Omental fat pad (tissue), 4 donors: Measurements from ENCODE around the gene RBFOX1. TPM values are rescaled to one million over a fixed set of nuclear protein-coding genes. Genes with fewer than 3 reads are reported as not detected.

Experiments used
- ATAC-seq: fragments of 150-250 bp; one replicate; pipeline ENCODE4 v1.9.1; 2016; ENCODE audit warnings: mild to moderate bottlenecking, moderate library complexity; ENCODE audit not compliant: low FRiP score
- DNase-seq: peaks from one replicate; pipeline ENCODE4 v3.0.0-alpha.2; 2019; ENCODE audit warnings: low spot score
- total RNA-seq, 4 donors: library from RNA; depleted of rRNA; stranded (reverse); fragments of >200 nt; gene quantifications; one replicate each; pipeline ENCODE4 v1.1.0, GENCODE V29; 2016
- TF ChIP-seq, protein P1 (sequence below), 3 donors: fragments of 450-650 bp; IDR thresholded peaks; one replicate each; pipeline ENCODE4 v1.5.1; 2016 to 2017; ENCODE audit warnings: antibody characterized with exemption in 3 of 3, mild to moderate bottlenecking in 3 of 3, moderate library complexity in 2 of 3

Gene RBFOX1
- total RNA-seq, 4 donors from 2014 or later = 0.24 to 2.9 (median 1.1) TPM; not detected in 1

DNA sequence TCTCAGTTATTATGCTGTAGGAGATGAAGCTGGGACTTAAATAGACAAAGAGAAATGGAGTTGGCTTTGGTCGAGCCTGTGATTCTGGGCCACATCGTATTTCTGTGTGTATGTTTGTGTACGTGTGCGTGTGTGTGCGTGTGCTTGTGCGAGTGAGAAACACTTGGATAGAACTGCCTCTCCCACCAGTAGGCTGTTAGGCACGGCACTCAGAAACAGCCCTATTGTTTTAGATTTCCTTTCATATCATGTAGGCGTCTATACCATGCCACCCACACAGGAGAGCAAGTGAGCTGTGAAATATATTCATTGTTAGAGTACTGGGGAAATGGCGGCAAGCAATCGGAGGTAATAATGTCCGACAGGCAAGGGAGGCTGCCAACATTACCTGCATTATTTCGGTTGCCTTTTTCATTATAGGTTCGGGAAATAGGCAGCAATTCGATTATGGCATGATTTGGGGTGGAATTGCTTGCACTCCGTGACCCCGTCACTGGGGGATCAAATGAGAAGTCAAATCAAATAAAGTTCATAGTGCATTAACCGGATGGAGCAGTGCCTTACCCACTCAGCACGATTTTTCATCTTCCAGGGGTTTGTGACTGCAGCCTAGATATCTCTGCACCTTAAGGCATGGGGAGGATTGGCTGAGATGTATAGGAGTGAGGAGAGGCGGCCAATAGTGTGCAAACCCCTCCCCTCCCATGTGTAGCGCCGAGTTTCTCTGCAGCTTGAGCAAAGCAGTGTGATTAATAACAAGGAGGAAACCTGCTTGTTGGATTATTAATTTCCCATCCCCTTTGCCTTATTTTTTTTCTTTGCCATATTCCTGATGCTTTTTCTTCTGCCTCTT, 89.6 kb downstream of the RBFOX1 start:
- ATAC-seq (no peak), DNase-seq (no peak)
- TF ChIP-seq, protein P1, sequence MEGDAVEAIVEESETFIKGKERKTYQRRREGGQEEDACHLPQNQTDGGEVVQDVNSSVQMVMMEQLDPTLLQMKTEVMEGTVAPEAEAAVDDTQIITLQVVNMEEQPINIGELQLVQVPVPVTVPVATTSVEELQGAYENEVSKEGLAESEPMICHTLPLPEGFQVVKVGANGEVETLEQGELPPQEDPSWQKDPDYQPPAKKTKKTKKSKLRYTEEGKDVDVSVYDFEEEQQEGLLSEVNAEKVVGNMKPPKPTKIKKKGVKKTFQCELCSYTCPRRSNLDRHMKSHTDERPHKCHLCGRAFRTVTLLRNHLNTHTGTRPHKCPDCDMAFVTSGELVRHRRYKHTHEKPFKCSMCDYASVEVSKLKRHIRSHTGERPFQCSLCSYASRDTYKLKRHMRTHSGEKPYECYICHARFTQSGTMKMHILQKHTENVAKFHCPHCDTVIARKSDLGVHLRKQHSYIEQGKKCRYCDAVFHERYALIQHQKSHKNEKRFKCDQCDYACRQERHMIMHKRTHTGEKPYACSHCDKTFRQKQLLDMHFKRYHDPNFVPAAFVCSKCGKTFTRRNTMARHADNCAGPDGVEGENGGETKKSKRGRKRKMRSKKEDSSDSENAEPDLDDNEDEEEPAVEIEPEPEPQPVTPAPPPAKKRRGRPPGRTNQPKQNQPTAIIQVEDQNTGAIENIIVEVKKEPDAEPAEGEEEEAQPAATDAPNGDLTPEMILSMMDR (IDR thresholded peaks at IDR 0.05) = no peak

DNA sequence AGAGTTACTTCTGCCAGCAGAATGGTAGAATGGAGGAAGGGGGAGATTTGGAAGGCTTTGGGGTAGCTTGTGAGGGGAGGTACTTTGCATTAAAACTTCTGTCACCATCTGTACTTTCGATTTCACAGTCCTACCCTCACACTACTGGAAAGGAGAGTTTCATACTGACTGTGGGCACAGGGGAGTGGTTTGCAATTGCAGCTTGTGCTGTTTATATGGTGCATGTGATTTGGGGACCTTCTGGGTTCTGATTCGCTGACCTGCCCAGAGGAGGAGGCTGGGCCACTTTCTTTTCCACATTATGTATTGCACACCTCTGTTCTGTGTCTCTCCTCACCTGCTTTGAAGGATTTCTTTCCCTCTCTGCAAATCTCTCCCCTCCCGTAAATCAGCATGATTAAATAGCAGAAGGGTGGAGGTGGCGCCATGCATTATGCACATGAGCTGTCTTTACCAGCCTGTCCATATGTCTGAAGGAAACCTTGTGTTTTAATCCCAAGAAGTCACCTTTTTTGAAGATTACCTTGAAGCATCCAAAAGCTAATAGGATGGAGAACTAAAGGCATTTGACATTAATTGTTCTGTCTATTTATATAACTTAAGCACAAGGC, 90.9 kb downstream of the RBFOX1 start:
- no peak for DNase-seq
- no peak for ATAC-seq
- TF ChIP-seq, protein P1 (IDR thresholded peaks at IDR 0.05) = no peak

DNA sequence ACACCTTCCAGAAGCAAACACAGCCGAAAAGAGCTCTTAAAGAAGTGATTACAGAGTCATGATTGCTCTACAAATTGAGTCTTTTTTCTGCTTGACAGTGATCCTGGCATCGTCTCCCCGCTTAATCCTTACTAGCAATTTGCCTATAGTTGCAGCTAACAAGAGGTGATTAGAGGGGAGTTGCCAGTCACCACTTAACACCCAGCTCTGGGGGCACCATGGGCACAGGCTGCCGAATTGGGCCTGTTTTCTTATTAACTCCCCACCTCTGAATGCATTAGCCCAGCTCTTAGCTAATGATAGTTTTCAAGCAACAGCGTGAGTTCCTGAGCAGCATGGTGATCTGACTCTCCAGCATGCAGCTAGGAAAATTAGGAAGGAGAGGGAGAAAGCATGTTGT, 93.5 kb downstream of the RBFOX1 start:
- DNase-seq (no peak), ATAC-seq (no peak)
- TF ChIP-seq, protein P1 (IDR thresholded peaks at IDR 0.05) = no peak

DNA sequence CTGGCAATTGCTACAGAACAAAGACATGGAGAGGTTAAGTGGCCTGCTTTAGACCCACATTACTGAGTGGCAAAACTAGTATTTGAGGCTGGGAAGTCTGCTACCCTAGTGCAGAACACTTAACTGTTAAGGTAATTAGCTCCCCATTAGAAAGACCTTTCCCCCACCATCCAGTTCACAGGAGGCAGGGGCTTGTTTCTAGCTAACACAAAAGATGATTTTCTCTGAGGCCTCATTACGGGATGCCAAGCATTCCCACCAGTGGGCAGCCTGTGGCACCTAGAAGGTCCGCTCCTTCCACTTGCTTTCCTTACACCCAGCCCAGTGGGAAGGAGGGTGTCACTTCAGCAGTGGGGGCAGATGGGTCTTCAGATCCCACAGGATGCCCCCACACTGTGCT, 99.1 kb downstream of the RBFOX1 start:
- DNase-seq (no peak), ATAC-seq (no peak)
- TF ChIP-seq, protein P1 (IDR thresholded peaks at IDR 0.05) = no peak

DNA sequence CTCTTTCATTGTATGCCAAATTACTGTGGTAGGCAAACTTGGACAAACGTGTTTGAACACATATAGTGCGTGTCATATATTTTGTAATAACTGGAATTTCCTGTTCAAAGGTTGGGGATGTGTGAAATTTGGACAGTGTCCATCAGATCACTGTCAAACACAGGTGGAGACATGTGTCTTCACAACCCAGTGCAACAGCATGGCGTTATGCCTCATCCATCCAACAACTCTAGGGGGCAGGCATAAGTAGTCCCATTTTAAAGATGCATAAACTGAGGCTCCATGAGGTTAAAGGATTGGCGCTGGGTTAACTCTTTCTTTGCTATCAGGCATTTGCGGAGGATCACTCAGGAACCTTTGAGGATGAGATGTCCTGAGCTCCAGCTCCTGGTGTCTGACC, 103.7 kb downstream of the RBFOX1 start:
- ATAC-seq (no peak), DNase-seq (no peak)
- TF ChIP-seq, protein P1 (IDR thresholded peaks at IDR 0.05) = no peak

DNA sequence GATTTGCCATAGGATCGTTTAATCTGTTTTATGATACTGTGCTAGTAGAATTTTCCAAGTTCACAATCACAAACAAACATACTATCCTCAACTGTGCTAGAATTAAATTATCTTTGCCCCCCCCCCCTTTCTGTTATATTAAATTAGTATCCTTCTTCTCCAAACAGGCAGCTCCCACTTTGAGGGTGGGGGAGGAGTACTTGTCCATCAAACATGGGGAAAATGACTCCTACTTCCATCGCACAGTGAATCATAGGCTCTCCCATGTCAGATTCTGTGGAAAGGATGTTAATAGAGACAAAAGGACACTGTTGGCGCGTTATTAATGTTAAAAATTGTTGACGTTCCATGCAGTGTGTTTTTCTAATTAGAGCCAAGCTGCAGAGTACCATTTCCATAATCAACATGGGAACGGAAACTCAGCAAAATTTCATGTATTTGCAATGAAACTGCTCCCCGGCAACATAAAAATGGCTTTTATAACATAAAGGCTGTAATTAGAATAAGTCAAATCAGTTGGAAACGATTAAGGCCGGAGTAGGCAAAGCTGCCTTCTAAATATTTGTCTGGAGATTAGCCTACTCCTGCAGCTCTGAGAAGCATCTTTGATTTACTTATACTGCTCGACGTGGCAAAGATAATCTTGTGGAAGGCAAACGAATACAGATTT, 104.6 kb downstream of the RBFOX1 start:
- TF ChIP-seq, protein P1 (IDR thresholded peaks at IDR 0.05) = no peak
- no peak for ATAC-seq

More for the DNA sequence above, 104.6 kb downstream of the RBFOX1 start:
- no peak for DNase-seq
